ENCODE data around the gene TEX11. TPM values are rescaled to one million over a fixed set of nuclear protein-coding genes. Genes with fewer than 3 reads are reported as not detected.
"Not testable (repeated sequence)": the region's sequence is repeated elsewhere in the genome, so short reads cannot be mapped to it uniquely, and the experiment has no call there.

Gene TEX11
- total RNA-seq, 2 donors from 2014 or later = 2.6 TPM; not detected in 1

DNA sequence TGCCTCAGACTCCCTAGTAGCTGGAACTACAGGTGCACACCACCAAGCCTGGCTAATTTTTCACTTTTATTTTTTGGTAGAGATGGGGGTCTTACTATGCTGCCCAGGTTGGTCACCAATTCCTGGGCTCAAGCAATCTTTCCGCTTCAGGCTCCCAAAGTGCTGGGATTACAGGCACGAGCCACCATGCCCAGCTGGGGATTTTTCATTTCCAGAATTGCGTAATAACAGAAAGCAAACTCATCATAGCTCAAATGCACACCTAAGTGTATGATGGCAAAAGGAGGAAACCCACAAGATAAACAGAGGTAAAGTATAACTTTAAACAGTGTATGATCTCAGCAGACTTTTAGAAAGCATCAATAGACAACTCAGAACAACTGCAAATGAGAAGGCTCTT lies 56.2 kb downstream of the TEX11 start:
- H3K27ac ChIP-seq = no peak overlapping the region
- no peaks in the 10 kb centered on the region for H3K27me3 ChIP-seq (replicated peaks; ENCODE audit: insufficient read depth)
- TF ChIP-seq, protein P1, sequence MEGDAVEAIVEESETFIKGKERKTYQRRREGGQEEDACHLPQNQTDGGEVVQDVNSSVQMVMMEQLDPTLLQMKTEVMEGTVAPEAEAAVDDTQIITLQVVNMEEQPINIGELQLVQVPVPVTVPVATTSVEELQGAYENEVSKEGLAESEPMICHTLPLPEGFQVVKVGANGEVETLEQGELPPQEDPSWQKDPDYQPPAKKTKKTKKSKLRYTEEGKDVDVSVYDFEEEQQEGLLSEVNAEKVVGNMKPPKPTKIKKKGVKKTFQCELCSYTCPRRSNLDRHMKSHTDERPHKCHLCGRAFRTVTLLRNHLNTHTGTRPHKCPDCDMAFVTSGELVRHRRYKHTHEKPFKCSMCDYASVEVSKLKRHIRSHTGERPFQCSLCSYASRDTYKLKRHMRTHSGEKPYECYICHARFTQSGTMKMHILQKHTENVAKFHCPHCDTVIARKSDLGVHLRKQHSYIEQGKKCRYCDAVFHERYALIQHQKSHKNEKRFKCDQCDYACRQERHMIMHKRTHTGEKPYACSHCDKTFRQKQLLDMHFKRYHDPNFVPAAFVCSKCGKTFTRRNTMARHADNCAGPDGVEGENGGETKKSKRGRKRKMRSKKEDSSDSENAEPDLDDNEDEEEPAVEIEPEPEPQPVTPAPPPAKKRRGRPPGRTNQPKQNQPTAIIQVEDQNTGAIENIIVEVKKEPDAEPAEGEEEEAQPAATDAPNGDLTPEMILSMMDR (IDR thresholded peaks at IDR 0.05) = no peak
- TF ChIP-seq POLR2AphosphoS5 (IDR thresholded peaks at IDR 0.05) = no peak
- TF ChIP-seq POLR2A (IDR thresholded peaks at IDR 0.05) = no peak
- DNase-seq (ENCODE audit: low spot score) = no peak
- intact Hi-C loops (cut with DNase I) = no loop called here
- no peaks in the 10 kb centered on the region for H3K9me3 ChIP-seq
- H3K4me3 ChIP-seq = no peak overlapping the region
- no peaks in the 10 kb centered on the region for H3K36me3 ChIP-seq
- H3K4me1 ChIP-seq (replicated peaks) = no peaks in the 10 kb centered on the region
- WGBS = 55% methylated on average over 3 of the region's 3 CpGs

DNA sequence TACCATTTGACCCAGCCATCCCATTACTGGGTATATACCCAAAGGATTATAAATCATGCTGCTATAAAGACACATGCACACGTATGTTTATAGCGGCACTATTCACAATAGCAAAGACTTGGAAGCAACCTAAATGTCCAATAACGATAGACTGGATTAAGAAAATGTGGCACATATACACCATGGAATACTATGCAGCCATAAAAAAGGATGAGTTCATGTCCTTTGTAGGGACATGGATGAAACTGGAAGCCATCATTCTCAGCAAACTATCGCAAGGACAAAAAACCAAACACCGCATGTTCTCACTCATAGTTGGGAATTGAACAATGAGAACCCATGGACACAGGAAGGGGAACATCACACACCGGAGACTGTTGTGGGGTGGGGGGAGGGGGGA lies 64.4 kb downstream of the TEX11 start:
- H3K27me3 ChIP-seq (replicated peaks; ENCODE audit: insufficient read depth); H3K36me3 ChIP-seq; intact Hi-C loops (cut with DNase I); H3K4me1 ChIP-seq (replicated peaks); H3K27ac ChIP-seq; DNase-seq (ENCODE audit: low spot score); H3K9me3 ChIP-seq; H3K4me3 ChIP-seq: not testable (repeated sequence)
- 100% methylated on average over 4 of the region's 6 CpGs for WGBS

- 85% methylated on average over 1 of the region's 1 CpG for WGBS
- H3K27ac ChIP-seq; H3K4me3 ChIP-seq; H3K4me1 ChIP-seq (replicated peaks); DNase-seq (ENCODE audit: low spot score); H3K9me3 ChIP-seq; H3K27me3 ChIP-seq (replicated peaks; ENCODE audit: insufficient read depth); intact Hi-C loops (cut with DNase I); H3K36me3 ChIP-seq: not testable (repeated sequence)
These were observed 64.9 kb downstream of the TEX11 start for GRCh38 chrX:70843620-70844019.

- no peaks in the 10 kb centered on the region for H3K9me3 ChIP-seq
- no peak for DNase-seq (ENCODE audit: low spot score)
- no peak overlapping the region for H3K4me3 ChIP-seq
- intact Hi-C loops (cut with DNase I) = no loop called here
- no peak for TF ChIP-seq POLR2AphosphoS5 (IDR thresholded peaks at IDR 0.05)
- H3K4me1 ChIP-seq (replicated peaks) = no peaks in the 10 kb centered on the region
- 86% methylated on average over 7 of the region's 7 CpGs for WGBS
- no peaks in the 10 kb centered on the region for H3K36me3 ChIP-seq
- no peak overlapping the region for H3K27ac ChIP-seq
- no peaks in the 10 kb centered on the region for H3K27me3 ChIP-seq (replicated peaks; ENCODE audit: insufficient read depth)
These were observed 73.9 kb downstream of the TEX11 start for GRCh38 chrX:70834589-70834988.

DNA sequence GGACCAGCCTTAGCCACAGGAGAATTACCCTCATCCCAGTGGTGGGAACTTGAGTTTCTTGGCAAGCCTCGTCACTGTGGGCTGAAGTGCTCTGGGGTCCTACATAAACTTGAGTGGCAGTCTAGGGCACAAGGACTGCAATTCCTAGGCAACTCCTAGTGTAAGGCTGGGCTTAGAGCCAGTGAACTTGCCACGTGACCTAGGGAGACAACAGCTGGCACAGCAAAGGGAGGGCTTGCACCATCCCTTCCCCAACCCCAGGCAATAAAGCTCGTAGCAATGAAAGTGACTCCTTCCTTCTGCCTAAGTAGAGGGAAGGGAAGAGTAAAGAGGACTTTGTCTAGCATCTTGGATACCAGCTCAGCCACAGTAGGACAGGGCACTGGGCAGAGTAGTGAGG lies 81.8 kb downstream of the TEX11 start:
- intact Hi-C loops (cut with DNase I) = no loop called here
- no peak overlapping the region for H3K27ac ChIP-seq
- no peaks in the 10 kb centered on the region for H3K27me3 ChIP-seq (replicated peaks; ENCODE audit: insufficient read depth)
- no peak for DNase-seq (ENCODE audit: low spot score)
- 45% methylated on average over 2 of the region's 3 CpGs for WGBS
- no peaks in the 10 kb centered on the region for H3K9me3 ChIP-seq
- no peaks in the 10 kb centered on the region for H3K4me1 ChIP-seq (replicated peaks)
- no peak overlapping the region for H3K4me3 ChIP-seq
- TF ChIP-seq POLR2AphosphoS5 (IDR thresholded peaks at IDR 0.05) = no peak
- TF ChIP-seq, protein P1 (IDR thresholded peaks at IDR 0.05) = no peak
- H3K36me3 ChIP-seq = no peaks in the 10 kb centered on the region

DNA sequence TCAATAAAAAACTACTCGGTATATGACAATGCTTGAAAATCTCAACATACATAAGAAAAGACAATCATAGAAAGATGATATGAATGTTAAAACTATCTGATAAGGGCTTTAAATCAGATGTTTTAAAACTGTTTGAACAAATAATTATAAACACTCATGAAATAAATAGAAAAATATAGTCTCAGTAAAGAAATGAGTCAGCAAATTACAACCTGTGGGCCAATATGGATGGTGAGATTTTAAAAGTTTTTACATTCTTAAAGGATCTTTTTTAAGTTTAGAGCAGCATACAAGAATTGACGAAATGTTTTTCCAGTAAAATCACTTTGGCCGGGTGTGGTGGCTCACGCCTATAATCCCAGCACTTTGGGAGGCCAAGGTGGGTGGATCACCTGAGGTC lies 83.1 kb downstream of the TEX11 start:
- H3K4me3 ChIP-seq = no peak overlapping the region
- intact Hi-C loops (cut with DNase I) = no loop called here
- H3K9me3 ChIP-seq = no peaks in the 10 kb centered on the region
- H3K27me3 ChIP-seq (replicated peaks; ENCODE audit: insufficient read depth) = no peaks in the 10 kb centered on the region
- H3K27ac ChIP-seq = no peak overlapping the region
- TF ChIP-seq, protein P1 (IDR thresholded peaks at IDR 0.05) = no peak
- TF ChIP-seq POLR2A (IDR thresholded peaks at IDR 0.05) = no peak
- TF ChIP-seq POLR2AphosphoS5 (IDR thresholded peaks at IDR 0.05) = no peak
- 86% methylated on average over 4 of the region's 4 CpGs for WGBS
- no peaks in the 10 kb centered on the region for H3K36me3 ChIP-seq
- no peak for DNase-seq (ENCODE audit: low spot score)
- H3K4me1 ChIP-seq (replicated peaks) = no peaks in the 10 kb centered on the region
